HG03159 (cell line): ENCODE results near the gene FAM135A.
"Not testable (repeated sequence)": the region's sequence is repeated elsewhere in the genome, so short reads cannot be mapped to it uniquely, and the experiment has no call there.

ENCODE experiments used
- ATAC-seq: cut with Tn5 transposase; IDR thresholded peaks from one replicate; pipeline ENCODE4 v1.9.1; 2021; ENCODE audit warnings: mild to moderate bottlenecking, moderate library complexity; ENCODE audit not compliant: unreplicated experiment

The FAM135A gene

DNA sequence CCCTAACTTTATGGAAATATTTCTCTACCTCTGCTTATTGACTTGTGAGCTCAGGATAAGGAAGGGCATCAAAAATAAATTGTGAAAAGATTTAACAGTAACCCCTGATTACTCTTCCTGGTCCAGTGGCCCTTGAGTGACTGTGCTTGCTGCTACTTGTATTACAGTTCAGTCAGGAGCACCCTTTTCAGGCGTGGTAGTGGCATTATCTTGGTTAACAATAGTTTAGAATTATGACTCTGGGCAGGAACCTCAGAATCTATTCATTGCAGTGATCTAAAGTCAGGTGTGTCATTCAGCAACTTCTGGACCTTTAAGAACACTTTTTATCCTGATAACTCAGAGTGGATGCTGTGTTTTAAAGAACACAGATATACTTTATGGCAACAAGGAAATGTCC lies 43.4 kb downstream of the FAM135A start:
- no peak for ATAC-seq

DNA sequence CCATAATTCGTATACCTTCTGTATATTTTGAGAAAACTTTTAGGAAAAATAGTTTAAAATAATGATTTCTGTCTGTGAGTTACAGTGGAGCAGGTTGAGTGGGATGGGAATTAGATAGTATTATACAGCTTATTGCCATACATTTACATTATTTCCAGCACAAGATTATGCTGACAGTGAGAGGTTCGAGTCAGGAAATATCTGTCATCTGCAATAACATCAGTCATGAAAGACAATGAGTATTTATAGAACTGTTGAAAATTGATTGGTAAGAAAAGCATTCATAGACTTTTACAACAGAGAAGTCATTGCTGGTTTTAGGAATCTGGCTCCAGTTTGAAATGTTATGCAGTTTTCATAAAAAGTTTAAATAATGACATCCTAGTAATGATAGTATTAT lies 45.9 kb downstream of the FAM135A start:
- no peak for ATAC-seq

GRCh38 chr6:70459699-70460098 lies 46.4 kb downstream of the FAM135A start:
- not testable (repeated sequence) for ATAC-seq

GRCh38 chr6:70470016-70470415 lies 56.7 kb downstream of the FAM135A start:
- ATAC-seq, result no peak

DNA sequence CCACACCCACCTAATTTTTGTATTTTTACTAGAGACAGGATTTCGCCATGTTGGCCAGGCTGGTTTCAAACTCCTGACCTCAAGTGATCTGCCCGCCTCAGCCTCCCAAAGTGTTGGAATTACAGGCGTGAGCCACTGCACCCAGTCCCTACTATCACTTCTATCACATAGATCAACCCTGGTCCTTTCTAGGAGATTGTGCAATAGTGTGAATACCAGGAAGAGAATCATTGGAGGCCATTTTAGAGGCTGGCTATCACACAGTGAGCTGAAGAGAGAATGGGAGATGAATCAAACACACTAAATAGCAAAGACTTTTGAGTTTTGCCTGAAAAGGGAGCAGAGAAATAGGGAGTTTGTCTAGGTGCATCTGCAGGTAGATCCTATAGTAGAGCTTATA lies 57.2 kb downstream of the FAM135A start:
- not testable (repeated sequence) for ATAC-seq

- ATAC-seq, result no peak
These were observed 61.4 kb downstream of the FAM135A start for GRCh38 chr6:70474751-70475150.

- ATAC-seq, result no peak
These were observed 65.9 kb downstream of the FAM135A start for GRCh38 chr6:70479236-70479635.

DNA sequence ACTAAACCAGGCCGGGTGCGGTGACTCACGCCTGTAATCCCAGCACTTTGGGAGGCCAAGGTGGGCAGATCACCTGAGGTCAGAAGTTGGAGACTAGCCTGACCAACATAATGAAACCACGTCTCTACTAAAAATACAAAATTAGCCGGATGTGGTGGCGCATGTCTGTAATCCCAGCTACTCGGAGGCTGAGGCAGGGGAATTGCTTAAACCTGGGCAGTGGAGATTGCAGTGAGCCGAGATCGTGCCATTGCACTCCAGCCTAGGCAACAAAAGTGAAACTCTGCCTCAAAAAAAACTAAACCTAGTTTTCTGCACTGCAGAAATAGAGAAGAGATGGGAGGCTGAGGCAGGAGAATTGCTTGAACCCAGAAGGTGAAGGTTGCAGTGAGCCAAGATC lies 73.3 kb downstream of the FAM135A start:
- ATAC-seq, result not testable (repeated sequence)

GRCh38 chr6:70489364-70489763 lies 76.1 kb downstream of the FAM135A start:
- no peak for ATAC-seq

DNA sequence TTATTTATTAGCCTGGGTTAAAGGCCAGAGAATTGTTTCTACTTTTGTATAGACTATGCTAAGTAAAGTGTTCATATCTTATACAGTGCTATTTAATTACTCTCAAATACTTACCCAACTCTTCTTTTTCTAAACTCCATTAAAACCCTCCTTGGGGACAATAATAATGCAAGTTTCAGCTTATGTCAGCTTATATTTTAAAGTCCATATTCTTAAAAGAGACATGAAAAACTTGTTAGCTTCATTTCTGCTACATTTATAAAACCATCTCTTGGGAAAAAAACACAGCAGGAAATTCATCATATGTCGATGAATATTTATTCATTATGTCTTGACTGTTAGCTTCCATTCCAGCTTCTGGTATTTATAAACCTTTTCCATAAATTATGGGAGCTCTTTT lies 81.5 kb downstream of the FAM135A start:
- ATAC-seq, result no peak

DNA sequence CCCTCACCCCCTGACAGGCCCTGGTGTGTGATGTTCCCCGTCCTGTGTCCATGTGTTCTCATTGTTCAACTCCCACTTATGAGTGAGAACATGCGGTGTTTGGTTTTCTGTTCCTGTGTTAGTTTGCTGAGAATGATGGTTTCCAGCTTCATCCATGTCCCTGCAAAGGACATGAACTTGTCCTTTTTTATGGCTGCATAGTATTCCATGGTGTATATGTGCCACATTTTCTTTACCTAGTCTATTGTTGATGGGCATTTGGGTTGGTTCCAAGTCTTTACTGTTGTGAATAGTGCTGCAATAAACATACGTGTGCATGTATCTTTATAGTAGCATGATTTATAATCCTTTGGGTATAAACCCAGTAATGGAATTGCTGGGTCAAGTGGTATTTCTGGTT lies 82.5 kb downstream of the FAM135A start:
- ATAC-seq, result not testable (repeated sequence)

- ATAC-seq, result no peak
These were observed 89.2 kb downstream of the FAM135A start for GRCh38 chr6:70502484-70502883.

DNA sequence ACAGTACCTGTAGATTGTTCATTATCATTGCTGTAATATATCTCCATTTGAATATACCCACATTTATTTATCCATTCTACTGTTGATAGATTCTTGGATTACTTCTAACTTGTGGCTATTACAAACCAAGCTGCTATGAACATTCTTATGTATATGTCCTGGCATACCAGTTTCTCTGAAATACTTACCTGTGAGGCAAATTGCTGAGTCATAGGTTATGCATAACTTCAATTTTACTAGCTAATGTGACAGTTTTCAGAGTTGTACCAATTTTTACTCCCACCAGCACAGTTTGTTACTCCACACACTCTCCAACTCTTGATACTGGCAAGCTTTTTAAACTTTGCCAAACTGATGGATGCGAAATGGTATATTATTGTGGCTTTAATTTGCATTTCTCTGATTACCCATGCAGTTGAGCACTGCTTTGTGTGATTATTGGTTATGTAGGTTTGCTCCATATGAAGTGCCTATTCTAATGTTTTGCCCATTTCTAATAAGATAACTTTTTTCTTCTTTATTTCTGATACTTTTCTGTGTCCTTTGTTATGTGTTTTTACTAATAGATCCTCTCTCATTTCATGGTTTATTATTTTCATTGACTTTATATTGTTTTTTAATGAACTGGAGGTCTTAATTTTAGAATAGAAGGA lies 90.6 kb downstream of the FAM135A start:
- ATAC-seq, result no peak

- ATAC-seq, result no peak
These were observed 93.0 kb downstream of the FAM135A start for GRCh38 chr6:70506321-70506720.

- no peak for ATAC-seq
These were observed 93.9 kb downstream of the FAM135A start for GRCh38 chr6:70507161-70507560.

DNA sequence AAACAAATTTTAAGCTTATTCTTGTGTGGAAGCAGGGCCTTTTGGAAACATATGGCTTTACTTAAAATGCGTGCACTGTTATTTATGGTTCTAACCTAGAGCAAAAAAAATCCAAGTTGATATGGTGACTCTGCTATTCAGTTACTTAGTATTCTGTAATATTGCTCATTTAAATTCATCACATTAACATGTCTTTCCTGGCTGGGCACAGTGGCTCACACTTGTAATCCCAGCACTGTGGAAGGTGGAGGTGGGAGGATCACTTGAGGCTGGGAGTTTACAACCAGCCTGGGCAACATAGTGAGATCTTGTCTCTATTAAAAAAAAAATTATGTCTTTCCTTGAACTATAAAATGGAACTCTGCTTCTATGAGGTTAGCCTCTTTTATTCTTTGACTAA lies 95.6 kb downstream of the FAM135A start:
- ATAC-seq, result no peak

DNA sequence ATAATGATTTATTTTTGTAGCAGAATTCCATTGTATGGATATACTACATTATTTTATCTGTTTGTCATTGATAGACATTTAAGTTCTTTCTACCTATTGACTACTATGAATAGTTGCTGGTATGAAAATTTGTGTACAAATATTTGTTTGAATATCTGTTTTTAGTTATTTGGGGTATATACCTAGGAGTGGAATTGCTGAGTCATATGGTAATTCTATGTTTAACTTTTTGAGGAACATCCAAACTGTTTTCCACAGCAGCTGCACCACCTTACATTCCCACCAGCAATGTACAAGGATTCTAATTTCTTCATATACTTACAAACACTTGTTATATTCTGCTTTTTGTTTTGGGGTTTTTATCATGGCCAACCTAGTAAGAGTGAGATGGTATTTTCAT lies 97.3 kb downstream of the FAM135A start:
- ATAC-seq, result no peak

DNA sequence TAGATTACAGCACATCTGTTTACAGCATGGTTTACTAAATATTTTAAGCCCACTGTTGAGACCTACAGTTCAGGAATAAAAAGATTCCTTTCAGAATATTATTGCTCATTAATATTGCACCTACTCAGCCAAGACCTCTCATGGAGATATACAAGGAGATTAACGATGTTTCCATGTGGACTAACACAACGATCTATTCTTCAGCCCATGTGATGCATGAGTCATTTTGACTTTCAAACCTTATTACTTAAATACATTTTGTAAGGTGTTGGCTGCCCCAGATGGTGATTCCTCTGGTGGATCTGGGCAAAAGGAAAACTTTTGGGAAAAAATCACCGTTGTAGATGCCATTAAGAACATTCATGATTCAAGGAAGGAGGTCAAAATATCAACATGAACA lies 105.4 kb downstream of the FAM135A start:
- ATAC-seq, result no peak

- no peak for ATAC-seq
These were observed 107.3 kb downstream of the FAM135A start for GRCh38 chr6:70520575-70520974.

DNA sequence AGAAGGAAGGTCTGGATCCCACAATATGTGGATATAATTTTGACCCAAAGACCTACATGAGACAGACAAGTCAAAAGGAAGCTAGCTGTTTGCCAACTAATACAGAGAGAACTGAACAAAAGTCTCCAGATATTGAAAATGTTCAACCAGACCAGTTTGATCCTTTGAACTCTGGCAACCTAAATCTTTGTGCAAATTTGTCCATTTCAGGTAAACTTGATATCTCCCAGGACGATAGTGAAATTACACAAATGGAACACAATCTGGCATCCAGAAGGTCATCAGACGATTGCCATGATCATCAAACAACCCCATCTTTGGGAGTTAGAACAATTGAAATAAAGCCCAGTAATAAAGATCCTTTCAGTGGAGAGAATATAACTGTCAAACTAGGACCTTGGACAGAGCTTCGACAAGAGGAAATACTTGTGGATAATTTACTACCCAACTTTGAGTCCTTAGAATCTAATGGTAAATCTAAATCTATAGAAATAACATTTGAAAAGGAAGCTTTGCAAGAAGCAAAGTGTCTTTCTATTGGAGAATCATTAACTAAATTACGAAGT lies 111.5 kb downstream of the FAM135A start:
- no peak for ATAC-seq

GRCh38 chr6:70527071-70527737 lies 113.9 kb downstream of the FAM135A start:
- ATAC-seq, result no peak

- ATAC-seq, result no peak
These were observed 116.7 kb downstream of the FAM135A start for GRCh38 chr6:70530023-70530422.
